ENCODE measurements around the gene GALNT2. TPM values are rescaled to one million over a fixed set of nuclear protein-coding genes. Genes with fewer than 3 reads are reported as not detected.

The GALNT2 gene
- polyA plus RNA-seq, 1 donor: 47.1 TPM

DNA sequence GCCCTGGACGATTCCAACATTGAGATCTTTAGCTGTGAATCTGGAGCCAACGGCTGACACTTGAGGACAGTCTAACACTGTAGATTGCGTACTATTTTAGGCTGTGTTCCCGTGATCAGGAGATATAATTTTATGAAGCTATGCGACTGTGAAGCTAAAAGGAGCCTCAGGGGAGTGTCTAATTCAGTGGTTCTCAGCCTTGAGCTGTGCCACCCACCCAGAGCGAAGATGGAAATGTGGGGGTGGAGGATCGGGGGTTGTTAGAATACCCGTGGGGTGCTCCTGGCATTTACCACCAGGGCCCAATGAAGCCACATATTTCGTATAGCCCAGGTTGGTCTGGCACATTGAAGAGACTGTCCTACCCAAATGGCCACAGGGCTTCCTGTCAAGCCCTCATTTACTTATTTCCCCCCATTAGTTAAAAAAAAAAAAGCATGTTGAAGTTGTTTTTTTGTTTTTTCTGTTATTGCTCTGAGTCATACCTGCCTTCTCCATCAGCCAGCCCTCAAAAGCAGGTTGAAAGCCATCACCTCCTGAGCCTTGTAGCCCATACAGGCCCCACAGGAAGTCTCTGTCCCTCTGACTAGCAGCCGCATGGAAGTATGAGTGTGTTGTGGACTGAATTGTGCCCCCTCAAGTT lies 141.7 kb downstream of the GALNT2 start:
- H3K36me3 ChIP-seq (ENCODE audit: control insufficient read depth, insufficient read depth, low read length): peaks cover 6% of the 10 kb centered on the region
- H3K27me3 ChIP-seq (ENCODE audit: control insufficient read depth, insufficient read depth, low read length): no peaks in the 10 kb centered on the region
- WGBS (ENCODE audit: insufficient coverage, low lambda C conversion rate): no CpG with 5 or more reads among the region's 10 CpGs
- peaks cover 5% of the 10 kb centered on the region for H3K4me1 ChIP-seq (ENCODE audit: control insufficient read depth, insufficient read depth, low read length)
- no peak for DNase-seq
- no peaks in the 10 kb centered on the region for H3K9me3 ChIP-seq (ENCODE audit: control insufficient read depth, low read depth, low read length)
- no peak overlapping the region for H3K27ac ChIP-seq (ENCODE audit: low read length)
- H3K4me3 ChIP-seq (ENCODE audit: low read length): no peak overlapping the region

- H3K4me1 ChIP-seq (ENCODE audit: control insufficient read depth, insufficient read depth, low read length): peaks cover 7% of the 10 kb centered on the region
- no peaks in the 10 kb centered on the region for H3K27me3 ChIP-seq (ENCODE audit: control insufficient read depth, insufficient read depth, low read length)
- no peak for DNase-seq
- no peak overlapping the region for H3K4me3 ChIP-seq (ENCODE audit: low read length)
- no peak overlapping the region for H3K27ac ChIP-seq (ENCODE audit: low read length)
- 91% methylated on average over 1 of the region's 4 CpGs for WGBS (ENCODE audit: insufficient coverage, low lambda C conversion rate)
- H3K36me3 ChIP-seq (ENCODE audit: control insufficient read depth, insufficient read depth, low read length): no peaks in the 10 kb centered on the region
- no peaks in the 10 kb centered on the region for H3K9me3 ChIP-seq (ENCODE audit: control insufficient read depth, low read depth, low read length)
These were observed 143.4 kb downstream of the GALNT2 start for GRCh38 chr1:230210326-230210980.

- no peak for DNase-seq
- Histone ChIP-seq H3K36me3 (ENCODE audit: control insufficient read depth, insufficient read depth, low read length) (no peaks in the 10 kb centered on the region), H3K27me3 (ENCODE audit: control insufficient read depth, insufficient read depth, low read length) (no peaks in the 10 kb centered on the region), H3K4me1 (ENCODE audit: control insufficient read depth, insufficient read depth, low read length) (peaks cover 4% of the 10 kb centered on the region), H3K9me3 (ENCODE audit: control insufficient read depth, low read depth, low read length) (no peaks in the 10 kb centered on the region), H3K27ac (ENCODE audit: low read length) (no peak overlapping the region), H3K4me3 (ENCODE audit: low read length) (no peak overlapping the region)
- WGBS (ENCODE audit: insufficient coverage, low lambda C conversion rate): no CpG with 5 or more reads among the region's 13 CpGs
These were observed 143.9 kb downstream of the GALNT2 start for GRCh38 chr1:230210981-230211336.

DNA sequence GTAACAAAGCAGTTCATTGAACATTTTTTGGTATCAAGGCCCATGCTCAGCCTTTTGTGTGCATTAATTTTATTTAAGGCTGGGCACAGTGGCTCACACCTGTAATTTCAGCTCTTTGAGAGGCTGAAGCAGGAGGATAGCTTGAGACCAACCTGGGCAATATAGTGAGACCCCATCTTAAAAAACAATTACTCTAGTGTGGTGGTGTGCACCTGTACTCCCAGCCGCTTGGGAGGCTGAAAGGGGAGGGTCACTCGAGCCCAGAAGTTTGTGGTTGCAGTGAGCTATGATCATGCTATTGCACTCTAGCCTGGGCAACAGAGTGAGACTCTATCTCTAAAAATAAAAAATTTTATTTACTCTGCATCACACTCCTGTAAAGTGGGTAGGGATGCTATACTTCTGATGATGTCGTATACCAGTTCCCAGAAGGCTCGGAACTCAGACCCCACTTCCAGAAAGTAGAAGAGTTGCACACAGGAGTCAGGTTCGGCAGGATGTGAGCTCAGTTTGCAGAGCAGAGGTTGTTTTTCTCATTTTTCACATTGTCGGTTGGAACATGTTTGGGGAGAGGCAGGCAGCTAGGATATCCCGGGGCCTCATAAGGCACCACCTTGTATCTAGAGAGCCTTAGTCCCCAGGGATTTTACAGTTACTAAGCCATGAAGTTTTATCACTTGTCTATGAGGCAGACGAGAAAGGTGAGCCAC lies 144.6 kb downstream of the GALNT2 start:
- H3K9me3 ChIP-seq (ENCODE audit: control insufficient read depth, low read depth, low read length): no peaks in the 10 kb centered on the region
- no CpG with 5 or more reads among the region's 8 CpGs for WGBS (ENCODE audit: insufficient coverage, low lambda C conversion rate)
- DNase-seq: no peak
- H3K27ac ChIP-seq (ENCODE audit: low read length): no peak overlapping the region
- H3K27me3 ChIP-seq (ENCODE audit: control insufficient read depth, insufficient read depth, low read length): no peaks in the 10 kb centered on the region
- peaks cover 4% of the 10 kb centered on the region for H3K4me1 ChIP-seq (ENCODE audit: control insufficient read depth, insufficient read depth, low read length)
- no peaks in the 10 kb centered on the region for H3K36me3 ChIP-seq (ENCODE audit: control insufficient read depth, insufficient read depth, low read length)
- H3K4me3 ChIP-seq (ENCODE audit: low read length): no peak overlapping the region

GRCh38 chr1:230212405-230212936 lies 145.4 kb downstream of the GALNT2 start:
- Histone ChIP-seq H3K9me3 (ENCODE audit: control insufficient read depth, low read depth, low read length) (no peaks in the 10 kb centered on the region), H3K27ac (ENCODE audit: low read length) (no peak overlapping the region), H3K4me3 (ENCODE audit: low read length) (no peak overlapping the region), H3K27me3 (ENCODE audit: control insufficient read depth, insufficient read depth, low read length) (no peaks in the 10 kb centered on the region), H3K36me3 (ENCODE audit: control insufficient read depth, insufficient read depth, low read length) (no peaks in the 10 kb centered on the region), H3K4me1 (ENCODE audit: control insufficient read depth, insufficient read depth, low read length) (peaks cover 4% of the 10 kb centered on the region)
- DNase-seq: no peak
- 50% methylated on average over 2 of the region's 7 CpGs for WGBS (ENCODE audit: insufficient coverage, low lambda C conversion rate)

DNA sequence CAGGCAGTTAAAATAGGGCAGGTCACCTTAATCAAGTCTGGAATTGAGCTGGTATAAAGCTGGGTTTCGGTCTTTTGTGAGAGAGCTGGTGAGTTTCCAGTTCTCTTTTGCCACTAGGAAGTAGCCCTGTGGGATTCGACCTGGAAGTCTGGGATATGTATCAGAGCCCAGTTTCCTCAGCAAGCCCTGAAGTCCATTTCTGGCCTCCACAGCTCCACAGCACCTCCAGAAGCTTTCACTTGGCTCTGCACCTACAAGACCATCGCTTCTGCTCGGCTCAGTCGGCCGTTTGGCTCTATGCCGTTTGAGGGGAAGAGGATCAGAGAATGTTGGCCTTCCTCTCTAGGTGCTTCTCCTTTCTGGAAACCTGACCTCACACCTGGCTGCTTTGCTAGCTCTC lies 148.0 kb downstream of the GALNT2 start:
- Histone ChIP-seq H3K27ac (ENCODE audit: low read length) (no peak overlapping the region), H3K4me3 (ENCODE audit: low read length) (no peak overlapping the region), H3K27me3 (ENCODE audit: control insufficient read depth, insufficient read depth, low read length) (no peaks in the 10 kb centered on the region), H3K4me1 (ENCODE audit: control insufficient read depth, insufficient read depth, low read length) (peaks cover 4% of the 10 kb centered on the region), H3K9me3 (ENCODE audit: control insufficient read depth, low read depth, low read length) (no peaks in the 10 kb centered on the region), H3K36me3 (ENCODE audit: control insufficient read depth, insufficient read depth, low read length) (no peaks in the 10 kb centered on the region)
- peak; percentile 26 for DNase-seq
- no CpG with 5 or more reads among the region's 7 CpGs for WGBS (ENCODE audit: insufficient coverage, low lambda C conversion rate)

DNA sequence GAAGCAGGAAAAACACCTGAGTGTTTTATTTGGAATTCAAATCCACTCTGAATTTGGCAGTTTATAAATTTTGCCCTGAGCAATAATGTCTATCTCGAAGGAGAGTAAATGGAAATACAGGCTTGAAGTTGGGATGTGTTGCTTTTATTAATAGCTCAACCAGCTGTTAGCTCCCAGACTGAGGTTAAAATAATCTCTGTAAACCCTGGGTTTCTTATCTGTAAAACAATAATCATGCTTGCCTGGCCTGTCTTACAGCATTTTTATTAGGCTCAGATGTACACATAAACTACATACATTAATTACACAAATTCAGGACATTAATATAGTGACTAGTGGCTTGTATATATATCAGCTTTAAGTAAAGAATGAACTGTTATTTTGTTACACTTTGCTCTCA lies 148.5 kb downstream of the GALNT2 start:
- peak in 1 of 2 donors; percentile 32 for DNase-seq
- Histone ChIP-seq H3K36me3 (ENCODE audit: control insufficient read depth, insufficient read depth, low read length) (no peaks in the 10 kb centered on the region), H3K27ac (ENCODE audit: low read length) (no peak overlapping the region), H3K9me3 (ENCODE audit: control insufficient read depth, low read depth, low read length) (no peaks in the 10 kb centered on the region), H3K4me1 (ENCODE audit: control insufficient read depth, insufficient read depth, low read length) (peaks cover 4% of the 10 kb centered on the region), H3K4me3 (ENCODE audit: low read length) (no peak overlapping the region), H3K27me3 (ENCODE audit: control insufficient read depth, insufficient read depth, low read length) (no peaks in the 10 kb centered on the region)
- WGBS (ENCODE audit: insufficient coverage, low lambda C conversion rate): no CpG with 5 or more reads among the region's 1 CpG

- no peaks in the 10 kb centered on the region for H3K9me3 ChIP-seq (ENCODE audit: control insufficient read depth, low read depth, low read length)
- 100% methylated on average over 2 of the region's 2 CpGs for WGBS (ENCODE audit: insufficient coverage, low lambda C conversion rate)
- H3K4me3 ChIP-seq (ENCODE audit: low read length): no peak overlapping the region
- H3K4me1 ChIP-seq (ENCODE audit: control insufficient read depth, insufficient read depth, low read length): peaks cover 4% of the 10 kb centered on the region
- H3K27me3 ChIP-seq (ENCODE audit: control insufficient read depth, insufficient read depth, low read length): no peaks in the 10 kb centered on the region
- no peak for DNase-seq
- no peaks in the 10 kb centered on the region for H3K36me3 ChIP-seq (ENCODE audit: control insufficient read depth, insufficient read depth, low read length)
- H3K27ac ChIP-seq (ENCODE audit: low read length): no peak overlapping the region
These were observed 149.9 kb downstream of the GALNT2 start for GRCh38 chr1:230216896-230217295.

DNA sequence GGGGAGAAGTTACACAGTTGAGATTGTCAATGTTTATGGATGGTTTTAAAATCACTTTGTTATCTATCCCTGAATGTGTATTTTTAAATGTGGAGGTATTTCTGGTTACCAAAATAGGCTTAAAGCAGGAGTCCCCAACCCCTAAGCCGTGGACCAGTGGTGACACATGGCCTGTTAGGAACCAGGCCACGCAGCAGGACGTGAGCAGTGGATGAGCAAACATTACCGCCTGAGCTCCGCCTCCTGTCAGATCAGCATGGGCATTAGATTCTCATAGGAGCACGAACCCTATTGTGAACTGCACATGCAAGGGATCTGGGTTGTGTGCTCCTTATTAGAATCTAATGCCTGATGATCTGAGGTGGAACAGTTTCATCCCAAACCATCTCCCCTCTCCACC lies 151.6 kb downstream of the GALNT2 start:
- no peak overlapping the region for H3K27ac ChIP-seq (ENCODE audit: low read length)
- WGBS (ENCODE audit: insufficient coverage, low lambda C conversion rate): no CpG with 5 or more reads among the region's 6 CpGs
- no peaks in the 10 kb centered on the region for H3K9me3 ChIP-seq (ENCODE audit: control insufficient read depth, low read depth, low read length)

GRCh38 chr1:230219174-230220067 lies 152.4 kb downstream of the GALNT2 start:
- H3K9me3 ChIP-seq (ENCODE audit: control insufficient read depth, low read depth, low read length): no peaks in the 10 kb centered on the region
- no peak for DNase-seq
- WGBS (ENCODE audit: insufficient coverage, low lambda C conversion rate): 80% methylated on average over 1 of the region's 8 CpGs
- no peaks in the 10 kb centered on the region for H3K27me3 ChIP-seq (ENCODE audit: control insufficient read depth, insufficient read depth, low read length)
- H3K4me3 ChIP-seq (ENCODE audit: low read length): no peak overlapping the region
- no peaks in the 10 kb centered on the region for H3K36me3 ChIP-seq (ENCODE audit: control insufficient read depth, insufficient read depth, low read length)
- peaks cover 4% of the 10 kb centered on the region for H3K4me1 ChIP-seq (ENCODE audit: control insufficient read depth, insufficient read depth, low read length)
- no peak overlapping the region for H3K27ac ChIP-seq (ENCODE audit: low read length)

More for the DNA sequence above, 151.6 kb downstream of the GALNT2 start:
- H3K4me3 ChIP-seq (ENCODE audit: low read length): no peak overlapping the region
- no peak for DNase-seq
- H3K4me1 ChIP-seq (ENCODE audit: control insufficient read depth, insufficient read depth, low read length): peaks cover 4% of the 10 kb centered on the region
- H3K27me3 ChIP-seq (ENCODE audit: control insufficient read depth, insufficient read depth, low read length): no peaks in the 10 kb centered on the region
- no peaks in the 10 kb centered on the region for H3K36me3 ChIP-seq (ENCODE audit: control insufficient read depth, insufficient read depth, low read length)
